HFFc6 (cell line): Measurements from ENCODE around the gene FER. TPM values are rescaled to one million over a fixed set of nuclear protein-coding genes. Genes with fewer than 3 reads are reported as not detected.
A peak's percentile ranks its signal among the peaks of the same experiment; 100 is the strongest.
"Not testable (repeated sequence)": the region's sequence is repeated elsewhere in the genome, so short reads cannot be mapped to it uniquely, and the experiment has no call there.

ENCODE experiments used
- DNase-seq: peaks from one replicate; pipeline ENCODE4 v3.0.0-alpha.2; 2018
- H3K27ac Mint-ChIP-seq: 2 replicates; pipeline ENCODE4 v1.8.0; 2020; ENCODE audit warnings: mild to moderate bottlenecking, mixed read lengths
- H3K27me3 Mint-ChIP-seq: 2 replicates; pipeline ENCODE4 v1.8.0; 2021; ENCODE audit warnings: mild to moderate bottlenecking, moderate library complexity, mixed read lengths; ENCODE audit not compliant: insufficient read depth
- H3K36me3 Mint-ChIP-seq: 2 replicates; pipeline ENCODE4 v1.8.0; 2021; ENCODE audit warnings: low read depth, mixed read lengths
- H3K4me1 Mint-ChIP-seq: 2 replicates; pipeline ENCODE4 v1.8.0; 2020; ENCODE audit warnings: low read depth, mixed read lengths
- H3K4me3 Mint-ChIP-seq: 2 replicates; pipeline ENCODE4 v1.8.0; 2020; ENCODE audit warnings: mild to moderate bottlenecking, moderate library complexity, mixed read lengths
- H3K9me3 Mint-ChIP-seq: 2 replicates; pipeline ENCODE4 v1.8.0; 2020; ENCODE audit warnings: mild to moderate bottlenecking, mixed read lengths
- CTCF ChIP-seq: fragments of 200-600 bp; sonication (generic); IDR thresholded peaks from 2 replicates; pipeline ENCODE4 v1.5.0; 2021; ENCODE audit warnings: antibody characterized with exemption, mild to moderate bottlenecking
- total RNA-seq, 6 experiments: library from RNA; stranded (reverse); fragmentation: NEBNext Ultra II Directional; extraction: Animal tissue kit (Norgen Biotek cat#: 25700); gene quantifications; 2 replicates in 1 of 6; 3 replicates in 5 of 6; pipeline ENCODE4 v1.2.3, GENCODE V29; 2021

FER gene
- total RNA-seq, 6 experiments from 2014 or later, result 20.2 to 24.6 (median 22.9) TPM

GRCh38 chr5:108975697-108976096, 228.0 kb downstream of the FER start:
- H3K36me3 Mint-ChIP-seq, result peaks cover 7% of the 10 kb centered on the region; the same call in 1 of the 2 replicates
- H3K4me1 Mint-ChIP-seq, result no peaks in the 10 kb centered on the region
- TF ChIP-seq CTCF, result no peak
- no peaks in the 10 kb centered on the region for H3K27me3 Mint-ChIP-seq
- no peak for DNase-seq
- no peak overlapping the region for H3K4me3 Mint-ChIP-seq
- H3K9me3 Mint-ChIP-seq, result no peaks in the 10 kb centered on the region
- no peak overlapping the region for H3K27ac Mint-ChIP-seq

GRCh38 chr5:108983461-108984092, 235.9 kb downstream of the FER start:
- peaks cover 22% of the 10 kb centered on the region for H3K36me3 Mint-ChIP-seq
- no peaks in the 10 kb centered on the region for H3K9me3 Mint-ChIP-seq
- DNase-seq, result peak; percentile 9
- no peak for TF ChIP-seq CTCF
- no peaks in the 10 kb centered on the region for H3K27me3 Mint-ChIP-seq
- no peak overlapping the region for H3K4me3 Mint-ChIP-seq
- 0 out of 2 replicates have a peak overlapping the region, but pooled peaks have one; percentile 10 for H3K27ac Mint-ChIP-seq
- H3K4me1 Mint-ChIP-seq, result peaks cover 15% of the 10 kb centered on the region

- peaks cover 15% of the 10 kb centered on the region for H3K9me3 Mint-ChIP-seq
- no peak for DNase-seq
- H3K36me3 Mint-ChIP-seq, result peaks cover 37% of the 10 kb centered on the region
- TF ChIP-seq CTCF, result no peak
- peaks cover 13% of the 10 kb centered on the region for H3K4me1 Mint-ChIP-seq
- peak overlapping the region; percentile 59; the same call in 1 of the 2 replicates for H3K4me3 Mint-ChIP-seq
- H3K27ac Mint-ChIP-seq, result no peak overlapping the region; the same call in 1 of the 2 replicates
- H3K27me3 Mint-ChIP-seq, result no peaks in the 10 kb centered on the region
Measured at GRCh38 chr5:108989761-108990392, 242.2 kb downstream of the FER start.

GRCh38 chr5:108992396-108993085, 244.8 kb downstream of the FER start:
- Mint-ChIP-seq H3K36me3 (peaks cover 45% of the 10 kb centered on the region), H3K9me3 (peaks cover 15% of the 10 kb centered on the region), H3K4me1 (peaks cover 13% of the 10 kb centered on the region)
- H3K27me3 Mint-ChIP-seq, H3K27ac Mint-ChIP-seq, DNase-seq, H3K4me3 Mint-ChIP-seq: not testable (repeated sequence)

- not testable (repeated sequence) for DNase-seq, H3K27ac Mint-ChIP-seq, H3K27me3 Mint-ChIP-seq
Measured at GRCh38 chr5:108993440-108993839, 245.7 kb downstream of the FER start.

GRCh38 chr5:108997720-108998119, 250.0 kb downstream of the FER start:
- H3K9me3 Mint-ChIP-seq, result peaks cover 15% of the 10 kb centered on the region
- TF ChIP-seq CTCF, result no peak
- H3K4me3 Mint-ChIP-seq, result no peak overlapping the region
- no peak overlapping the region for H3K27ac Mint-ChIP-seq
- H3K27me3 Mint-ChIP-seq, result no peaks in the 10 kb centered on the region; the same call in 1 of the 2 replicates
- DNase-seq, result no peak
- peaks cover 40% of the 10 kb centered on the region for H3K36me3 Mint-ChIP-seq
- no peaks in the 10 kb centered on the region for H3K4me1 Mint-ChIP-seq

More at GRCh38 chr5:108993440-108993839, 245.7 kb downstream of the FER start:
- Mint-ChIP-seq H3K9me3 (peaks cover 15% of the 10 kb centered on the region), H3K4me1 (peaks cover 13% of the 10 kb centered on the region), H3K36me3 (peaks cover 36% of the 10 kb centered on the region)
- H3K4me3 Mint-ChIP-seq, result not testable (repeated sequence)
